Fibroblast of skin of back (primary cell): Measurements from ENCODE around the gene LDHAL6A.
A peak's percentile ranks its signal among the peaks of the same experiment; 100 is the strongest.

ENCODE experiments used
- DNase-seq: peaks from one replicate; pipeline ENCODE4 v3.0.0-alpha.2; 2013

The LDHAL6A gene

DNA sequence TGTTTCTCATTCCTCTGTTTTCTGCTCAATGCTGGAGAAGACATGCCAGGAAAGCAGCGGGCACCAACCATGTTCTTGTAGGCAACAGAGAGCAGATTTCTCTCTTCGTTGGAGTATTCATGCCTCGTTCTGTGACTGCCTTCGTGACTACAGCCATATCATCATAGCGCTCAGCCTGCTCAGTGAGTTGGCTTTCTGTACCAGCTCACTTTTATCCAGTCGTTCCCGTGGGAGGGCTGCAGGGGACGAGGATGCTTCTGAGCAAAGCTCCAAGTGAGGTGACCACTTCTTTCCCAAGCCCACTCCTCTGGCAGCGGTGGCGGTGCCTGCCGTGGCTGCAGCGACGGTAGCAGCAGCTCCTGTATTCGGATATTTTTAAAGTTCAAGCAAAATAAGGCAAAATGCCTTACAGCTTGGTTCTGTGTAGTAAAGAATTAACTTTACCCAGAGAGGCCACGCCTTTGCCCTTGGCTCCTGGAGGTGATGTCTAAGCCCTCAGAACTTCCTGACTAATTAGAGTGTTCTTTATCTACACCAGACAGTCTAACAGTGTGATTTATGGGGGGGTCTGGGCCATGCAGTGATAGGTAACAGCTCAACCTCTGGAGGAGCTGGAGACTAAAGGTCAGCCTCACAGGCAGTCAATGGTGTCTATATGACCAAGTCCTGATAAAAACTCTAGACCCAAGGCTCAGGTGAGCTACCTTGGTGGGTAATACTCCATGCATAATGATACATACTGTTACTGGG, 35.3 kb downstream of the LDHAL6A start:
- no peak for DNase-seq

GRCh38 chr11:18491924-18492323, 36.3 kb downstream of the LDHAL6A start:
- no peak for DNase-seq

DNA sequence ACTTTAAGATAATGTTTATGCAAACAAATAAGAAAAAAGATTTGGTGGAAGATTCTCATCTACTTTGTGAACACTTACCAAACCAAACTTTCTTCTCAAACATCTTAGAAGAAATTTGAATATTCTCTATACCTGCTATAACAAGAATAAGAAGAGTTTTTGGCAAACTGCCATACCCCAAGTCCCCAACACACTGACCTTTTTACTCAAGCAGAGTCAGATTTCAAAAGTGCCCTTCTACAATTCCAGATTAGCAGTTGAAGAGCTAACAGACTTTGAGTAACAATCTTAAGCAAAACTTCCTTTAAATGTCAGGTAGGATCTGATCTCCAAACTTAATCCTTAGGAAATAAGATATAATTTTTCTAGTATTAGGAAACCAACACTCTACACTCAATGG, 37.2 kb downstream of the LDHAL6A start:
- no peak for DNase-seq

DNA sequence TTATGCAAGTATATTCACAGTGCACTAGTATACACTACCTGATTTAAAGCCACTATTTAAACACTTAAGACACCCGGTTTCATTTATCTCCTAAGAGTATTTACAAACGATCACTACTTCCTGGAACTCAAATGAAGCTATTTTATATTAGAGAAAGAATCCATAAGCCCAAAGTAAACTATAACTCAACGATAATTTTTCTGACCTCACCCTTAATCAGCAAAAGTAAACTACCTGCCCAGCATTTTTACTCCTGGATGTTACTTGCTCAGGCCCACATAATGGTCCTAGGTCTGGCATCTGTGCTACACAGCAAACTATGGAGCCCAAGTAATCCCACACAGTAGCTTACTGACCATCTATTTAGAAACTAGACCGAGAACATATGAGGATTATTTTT, 37.7 kb downstream of the LDHAL6A start:
- no peak for DNase-seq

GRCh38 chr11:18495271-18495670, 39.6 kb downstream of the LDHAL6A start:
- no peak for DNase-seq

GRCh38 chr11:18495703-18496102, 40.0 kb downstream of the LDHAL6A start:
- no peak for DNase-seq

DNA sequence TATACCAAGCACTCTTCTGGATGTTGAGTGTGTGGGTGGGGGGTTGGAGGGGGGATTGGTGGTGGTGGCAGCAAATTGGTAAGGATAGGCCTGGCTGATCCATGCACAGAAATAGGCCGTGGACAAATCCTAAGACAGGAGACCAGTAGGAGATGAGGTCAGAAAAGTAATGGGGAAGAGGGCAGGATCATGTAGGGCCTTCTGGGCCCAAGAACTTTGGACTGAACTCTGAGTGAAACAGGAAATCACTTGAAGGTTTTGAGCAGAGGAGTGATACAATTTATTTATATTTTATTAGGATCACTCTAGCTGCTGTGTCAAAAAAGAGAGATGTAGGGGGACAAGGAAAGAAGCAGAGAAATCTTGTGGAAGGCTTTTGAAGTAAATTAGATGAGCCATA, 42.4 kb downstream of the LDHAL6A start:
- no peak for DNase-seq

GRCh38 chr11:18501629-18502028, 46.0 kb downstream of the LDHAL6A start:
- DNase-seq: no peak

DNA sequence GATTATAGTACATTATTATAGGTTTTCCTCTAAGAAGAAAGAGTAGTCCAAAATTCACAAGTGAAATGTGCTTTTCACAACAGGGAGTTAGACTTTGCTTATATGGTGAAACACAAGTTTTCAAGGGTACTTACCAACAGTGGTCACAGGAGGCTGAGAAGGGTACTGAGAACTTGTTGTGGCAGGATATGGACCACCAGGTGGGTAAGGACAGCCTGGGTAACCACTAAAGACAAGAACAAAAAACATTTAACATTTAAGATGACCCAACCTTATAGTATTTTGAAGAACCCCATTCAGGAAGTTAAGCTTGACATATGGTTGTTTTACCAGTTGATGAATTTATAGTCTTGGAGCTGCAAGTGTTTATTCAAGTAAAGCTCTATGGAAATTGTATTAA, 46.7 kb downstream of the LDHAL6A start:
- no peak for DNase-seq

DNA sequence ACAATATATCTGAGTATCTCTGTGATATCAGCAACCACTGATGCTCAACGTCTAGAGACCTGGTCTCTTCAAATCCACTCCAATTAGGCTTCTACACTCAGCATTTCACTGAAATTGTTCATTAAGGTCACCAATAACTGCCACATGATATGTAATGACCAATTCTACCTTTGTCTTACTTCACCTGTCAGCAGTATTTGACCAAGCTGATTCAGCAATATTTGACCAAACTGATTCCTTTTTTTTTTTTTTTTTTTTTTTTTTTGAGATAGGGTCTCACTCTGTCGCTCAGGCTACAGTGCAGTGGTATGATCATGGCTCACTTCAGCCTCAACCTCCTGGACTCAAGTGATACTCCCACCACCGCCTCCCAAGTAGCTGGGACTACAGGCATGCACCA, 65.5 kb downstream of the LDHAL6A start:
- DNase-seq: no peak

- peak; percentile 5 for DNase-seq
Measured at GRCh38 chr11:18522388-18522787, 66.7 kb downstream of the LDHAL6A start.

DNA sequence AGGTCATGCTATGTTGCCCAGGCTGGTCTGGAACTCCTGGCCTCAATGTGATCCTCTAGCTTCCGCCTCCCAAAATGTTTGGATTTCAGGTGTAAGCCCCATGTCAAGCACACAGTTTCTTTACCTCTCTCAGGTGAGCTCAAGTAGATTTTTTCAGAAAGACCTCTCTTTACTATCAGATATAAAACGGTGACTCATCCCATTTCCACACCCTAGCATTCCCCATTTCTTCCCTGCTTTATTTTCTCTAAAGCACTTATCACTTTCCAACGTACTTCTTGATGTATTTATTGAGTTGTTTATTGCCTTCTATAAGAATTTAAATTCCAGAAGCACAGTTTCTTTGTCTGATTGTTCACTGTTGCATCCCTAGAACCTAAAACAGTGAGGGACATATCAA, 67.4 kb downstream of the LDHAL6A start:
- DNase-seq: no peak

DNA sequence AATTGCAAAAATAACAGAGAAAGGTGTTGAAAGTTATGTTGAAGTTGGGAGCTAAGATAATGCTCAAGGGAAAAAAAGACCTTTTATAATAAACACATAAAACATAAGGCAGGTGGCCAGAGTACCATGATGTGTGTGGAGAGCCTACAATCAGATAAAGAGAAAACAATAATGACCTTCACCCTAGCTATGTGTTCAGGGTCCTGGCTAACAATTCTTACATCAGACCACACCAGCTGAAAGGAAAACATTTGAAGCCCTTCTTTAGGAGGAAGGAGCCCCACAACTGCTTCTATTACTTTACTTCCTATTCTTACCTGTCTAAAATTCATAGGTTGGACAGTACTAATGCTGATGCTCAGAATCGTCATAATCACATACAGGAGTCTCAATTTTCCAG, 68.6 kb downstream of the LDHAL6A start:
- DNase-seq: no peak

DNA sequence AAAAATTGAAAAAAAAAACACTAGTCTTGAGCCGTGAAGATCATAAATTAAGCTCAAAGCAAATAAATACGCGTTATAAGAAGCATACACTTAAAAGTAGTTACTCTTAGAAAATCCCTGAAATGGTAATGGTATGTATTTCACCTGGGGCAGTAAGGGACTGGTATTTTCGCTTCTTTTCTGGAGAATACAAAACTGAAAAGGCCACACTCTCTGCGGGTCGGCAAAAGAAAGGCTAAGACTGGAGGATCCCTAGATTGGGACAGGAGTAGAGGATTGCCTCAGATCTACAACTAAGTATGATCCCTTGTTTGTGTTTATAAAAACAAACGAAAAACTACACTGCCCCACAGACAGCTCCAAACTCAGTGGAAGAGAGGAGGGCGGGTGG, 70.5 kb downstream of the LDHAL6A start:
- DNase-seq: no peak

GRCh38 chr11:18526521-18527296, 71.1 kb downstream of the LDHAL6A start, which contains the start of gene TSG101:
TSS of gene TSG101 (minus strand) at chr11:18526942. CDS start at chr11:18526816, 126 bp downstream.
- DNase-seq: peak; percentile 94

- peak; percentile 29 for DNase-seq
Measured at GRCh38 chr11:18527512-18527911, 71.9 kb downstream of the LDHAL6A start.
